ENCODE results near the gene CKAP2L.

Gene CKAP2L

DNA sequence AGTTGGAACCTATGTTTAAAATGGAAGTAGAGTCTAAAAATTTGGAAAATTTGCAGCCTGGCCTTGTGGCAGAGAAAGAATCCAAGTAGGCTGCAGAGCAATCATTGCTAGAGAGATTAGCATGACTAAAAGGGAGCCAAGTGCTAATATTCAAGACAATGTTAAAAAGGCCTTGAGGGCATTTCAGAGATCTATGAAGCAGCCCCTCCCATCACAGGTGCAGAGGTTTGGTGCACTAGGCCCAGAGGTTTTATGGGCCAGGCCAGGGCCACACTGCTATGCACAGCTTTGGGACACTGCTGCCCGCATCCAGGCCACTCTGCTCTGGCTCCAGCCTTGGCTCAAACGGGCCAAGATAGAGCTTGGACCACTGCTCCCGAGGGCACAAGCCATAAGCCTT lies 26.6 kb upstream of the CKAP2L start:
- DNase-seq, result no peak

GRCh38 chr2:112790305-112790704 lies 25.9 kb upstream of the CKAP2L start:
- no peak for DNase-seq

DNA sequence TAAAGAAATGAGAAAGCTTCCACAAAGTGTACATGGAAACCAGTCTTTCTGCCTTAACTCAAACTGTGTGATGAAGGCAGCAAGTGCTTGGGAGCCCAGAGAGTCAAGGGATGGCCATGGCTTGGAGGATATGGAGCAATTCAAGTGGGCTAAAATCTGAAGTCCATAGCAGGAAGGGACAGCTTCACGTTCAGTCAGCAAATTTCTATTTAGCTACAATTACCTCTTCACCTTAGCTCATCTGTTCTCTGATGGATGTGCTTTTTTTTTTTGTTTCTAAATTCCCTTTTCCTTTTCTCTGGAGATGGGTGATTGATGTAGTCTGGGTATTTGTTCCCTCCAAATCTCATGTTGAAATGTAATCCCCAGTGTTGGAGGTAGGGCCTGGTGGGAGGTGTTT lies 24.8 kb upstream of the CKAP2L start:
- DNase-seq, result no peak

DNA sequence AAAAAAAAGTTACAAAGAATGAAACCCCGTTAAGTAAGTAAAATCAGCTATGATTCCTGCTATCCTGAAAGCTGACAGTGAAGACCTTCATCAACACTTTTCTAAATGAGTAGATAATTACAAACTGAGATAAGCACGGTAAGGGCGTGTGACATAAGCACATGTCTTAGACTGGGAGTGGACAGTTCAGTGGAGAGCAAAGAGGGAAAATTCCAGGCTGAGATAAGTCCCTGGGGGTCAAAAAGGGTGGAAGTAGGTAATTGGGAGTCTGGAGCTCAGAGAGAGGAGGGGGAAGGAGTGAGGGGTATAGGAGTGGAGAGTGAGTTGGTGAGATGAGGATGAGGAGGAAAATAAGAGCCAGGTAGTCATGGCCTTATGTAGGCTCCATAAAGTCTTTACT lies 24.2 kb upstream of the CKAP2L start:
- no peak for DNase-seq

GRCh38 chr2:112787729-112788393 lies 23.5 kb upstream of the CKAP2L start:
- DNase-seq, result no peak

- DNase-seq, result no peak
These were observed 22.9 kb upstream of the CKAP2L start for GRCh38 chr2:112787294-112787693.

- DNase-seq, result no peak
These were observed 20.1 kb upstream of the CKAP2L start, which contains the start of gene IL1A for GRCh38 chr2:112784199-112785189. TSS of gene IL1A (minus strand) at chr2:112784493. CDS start at chr2:112783770, 723 bp downstream.

- DNase-seq, result no peak
These were observed 18.8 kb upstream of the CKAP2L start for GRCh38 chr2:112783187-112783714.

DNA sequence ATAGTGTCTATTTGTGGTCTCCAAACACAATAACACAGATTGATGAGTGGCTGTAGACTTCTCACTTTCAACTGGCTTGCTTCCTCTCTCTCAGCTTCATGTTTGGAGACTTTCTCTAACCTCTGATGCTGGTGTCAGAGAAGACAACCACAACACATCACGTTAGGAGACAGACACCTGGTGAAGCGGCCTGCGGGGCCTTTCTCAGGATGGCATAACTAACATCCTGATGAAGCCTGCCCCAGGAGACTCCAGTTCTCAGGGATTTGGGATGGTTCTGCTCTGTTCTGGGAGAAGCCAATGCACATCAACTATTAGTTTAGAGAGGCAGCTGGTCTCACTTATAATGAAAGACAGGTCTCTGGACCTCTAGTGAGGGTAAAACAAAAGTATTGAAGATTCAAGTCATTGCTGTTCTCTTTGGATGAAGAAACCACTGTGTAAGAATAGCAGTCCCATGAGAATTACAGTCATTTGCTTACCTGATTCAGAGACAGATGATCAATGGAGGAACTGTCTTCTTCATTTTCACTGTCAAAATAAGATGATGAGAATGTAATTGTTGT lies 17.9 kb upstream of the CKAP2L start:
- DNase-seq, result no peak

GRCh38 chr2:112779598-112779997 lies 15.2 kb upstream of the CKAP2L start:
- no peak for DNase-seq

- no peak for DNase-seq
These were observed 12.6 kb upstream of the CKAP2L start for GRCh38 chr2:112777036-112777435.

- no peak for DNase-seq
These were observed 11.7 kb upstream of the CKAP2L start for GRCh38 chr2:112776113-112776512.

- no peak for DNase-seq
These were observed 10.3 kb upstream of the CKAP2L start for GRCh38 chr2:112774536-112775285.

DNA sequence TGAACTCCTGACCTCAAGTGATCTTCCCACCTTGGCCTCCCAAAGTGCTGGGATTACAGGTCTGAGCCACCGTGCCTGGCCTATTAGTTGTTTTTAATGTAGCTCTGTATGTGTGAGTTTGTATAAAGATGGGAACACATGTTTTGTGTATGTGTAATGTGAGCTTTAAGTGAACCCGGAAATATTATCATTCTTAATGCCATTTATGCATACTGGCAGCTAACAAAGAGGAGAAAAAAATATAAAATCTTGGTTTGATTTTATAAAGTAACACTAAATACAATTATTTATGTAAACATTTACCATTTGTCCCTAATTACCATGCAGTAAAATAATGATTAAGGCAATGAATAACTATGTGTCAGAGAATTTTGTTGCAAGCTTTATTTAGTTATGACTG lies 9.1 kb upstream of the CKAP2L start:
- no peak for DNase-seq

- DNase-seq, result no peak
These were observed 8.6 kb upstream of the CKAP2L start for GRCh38 chr2:112772911-112773475.

GRCh38 chr2:112772322-112772721 lies 7.9 kb upstream of the CKAP2L start:
- no peak for DNase-seq

- no peak for DNase-seq
These were observed 4.0 kb upstream of the CKAP2L start for GRCh38 chr2:112768432-112768831.

GRCh38 chr2:112767693-112768330 lies 3.4 kb upstream of the CKAP2L start:
- DNase-seq, result no peak

GRCh38 chr2:112765251-112765650 lies 842 bp upstream of the CKAP2L start:
- DNase-seq, result no peak

DNA sequence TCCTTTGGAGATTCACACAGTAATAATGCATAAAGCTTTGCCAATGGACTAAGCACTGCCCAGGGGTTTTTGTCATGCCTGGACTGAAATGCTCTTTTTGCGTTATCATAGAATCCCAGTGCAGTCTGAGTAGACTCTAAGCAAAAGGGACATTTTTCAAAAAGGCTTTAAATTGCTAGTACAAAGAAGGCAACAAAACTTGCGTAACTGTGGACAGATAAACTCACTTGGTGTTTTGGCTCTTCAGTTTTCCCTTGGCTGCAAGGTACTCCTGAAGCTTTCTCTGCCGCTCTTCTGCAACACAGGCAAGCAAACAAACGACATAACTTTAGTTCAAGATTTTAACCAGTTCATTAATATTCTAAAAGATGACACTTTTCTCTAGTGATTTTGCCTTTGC lies 2.1 kb downstream of the CKAP2L start:
- no peak for DNase-seq

GRCh38 chr2:112760149-112760548 lies 4.3 kb downstream of the CKAP2L start:
- DNase-seq, result no peak

- DNase-seq, result no peak
These were observed 5.7 kb downstream of the CKAP2L start for GRCh38 chr2:112758711-112759110.

All from stimulated activated CD4-positive, alpha-beta T cell treated with anti-CD3 and anti-CD28 coated beads, Interleukin-2, amount 100 ng/mL, for 24 hours (primary cell).